ENCODE results near the gene DEFB125. TPM values are rescaled to one million over a fixed set of nuclear protein-coding genes. Genes with fewer than 3 reads are reported as not detected.

DEFB125 gene
- total and polyA plus RNA-seq, 7 experiments from 2014 or later, result not detected

DNA sequence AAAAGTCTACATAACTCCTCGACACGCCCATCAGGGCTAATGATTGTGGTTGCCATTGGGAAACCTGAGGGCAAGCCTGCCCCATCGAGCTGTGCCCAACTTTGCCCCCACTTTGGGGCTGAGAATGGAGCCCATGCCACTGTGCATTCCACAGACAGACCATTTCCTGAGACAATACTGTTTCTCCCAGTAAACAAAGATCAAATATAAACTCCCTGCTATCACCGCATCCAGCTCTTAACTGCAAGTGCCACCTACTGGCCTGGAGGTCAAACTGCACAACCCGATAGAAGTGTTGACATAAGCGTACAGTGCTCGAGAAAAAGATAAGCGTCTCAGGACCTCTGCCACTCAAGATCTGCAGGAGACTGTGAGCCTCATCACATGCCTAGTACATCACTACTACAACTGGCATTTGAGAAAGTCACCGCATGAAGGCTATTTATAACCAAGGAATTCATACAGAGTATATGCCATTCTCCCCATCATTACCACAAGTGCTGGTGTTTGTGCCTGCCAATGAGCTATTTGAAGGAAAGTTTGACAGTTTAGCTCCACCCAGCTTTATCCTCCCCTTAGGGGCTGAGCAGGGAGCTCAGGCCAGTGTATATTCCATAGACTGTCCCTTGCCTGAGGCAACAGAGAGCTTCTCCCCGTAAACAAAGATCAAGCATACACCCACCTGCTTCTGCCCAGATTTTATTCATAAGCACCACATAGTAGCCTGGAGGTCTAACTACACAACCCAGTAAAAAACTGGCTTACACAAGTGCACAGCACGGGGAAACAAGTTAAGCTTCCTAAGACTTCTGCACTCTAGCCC, 50.4 kb downstream of the DEFB125 start:
- peak overlapping the region in 1 of 9 donors; percentile 16 for H3K27ac Mint-ChIP-seq

DNA sequence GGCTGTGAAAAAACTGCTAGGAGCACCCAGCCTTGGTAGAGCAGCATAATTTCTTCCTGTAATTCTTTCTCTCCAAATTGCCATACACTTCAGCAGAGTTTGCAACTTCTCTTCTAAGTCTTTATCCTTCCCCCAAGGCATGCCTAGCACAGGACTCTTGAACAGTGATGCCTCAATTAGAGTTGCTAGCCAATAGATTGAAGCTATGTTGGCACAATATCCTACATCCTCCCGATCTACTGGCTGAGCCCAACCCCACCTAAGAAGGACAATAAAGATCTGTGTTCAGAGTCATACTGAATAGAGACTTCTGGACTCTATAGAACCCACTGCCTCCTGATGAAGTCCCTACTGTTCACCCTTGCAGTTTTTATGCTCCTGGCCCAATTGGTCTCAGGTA, 54.8 kb downstream of the DEFB125 start, which contains the start of gene DEFB126:
Gene DEFB126 (plus strand): TSS at position 301 of the 400 bp plus-strand sequence. CDS start 39 bp downstream, at position 340.
- POLR2A ChIA-PET, result no interaction called here
- Histone ChIP-seq H3K4me3 (ENCODE audit: low read length) (no peak within 1 kb of the TSS), H3K4me1 (ENCODE audit: control insufficient read depth in 2 of 2, insufficient read depth in 2 of 2, low read length in 2 of 2) (no peaks in the 10 kb centered on the region), H3K27ac (ENCODE audit: low read depth, low read length) (no peak within 1 kb of the TSS), H3K27me3 (ENCODE audit: control insufficient read depth in 2 of 2, insufficient read depth in 2 of 2, low read length in 2 of 2) (no peaks in the 10 kb centered on the region), H3K36me3 (ENCODE audit: control insufficient read depth in 2 of 3, insufficient read depth in 3 of 3, low read length in 3 of 3) (no peaks in the 10 kb centered on the region), H3K9me3 (ENCODE audit: control insufficient read depth in 2 of 3, low read length in 3 of 3) (no peaks in the 10 kb centered on the region)
- no peak for DNase-seq
- ATAC-seq, result no peak
- peaks cover 0 to 9% (median 0%) of the 10 kb centered on the region in 5 donors for H3K36me3 Mint-ChIP-seq
- H3K4me1 Mint-ChIP-seq, result no peaks in the 10 kb centered on the region
- CTCF ChIA-PET, result no interaction called here
- intact Hi-C loops (cut with micrococcal nuclease), result no loop called here
- H3K9me3 Mint-ChIP-seq, result peaks cover 0 to 12% (median 3%) of the 10 kb centered on the region in 11 donors
- H3K27ac Mint-ChIP-seq, result no peak within 1 kb of the TSS
- H3K4me3 Mint-ChIP-seq, result no peak within 1 kb of the TSS
- peaks cover 46 to 68% (median 58%) of the 10 kb centered on the region in 5 donors for H3K27me3 Mint-ChIP-seq

More for the DNA sequence above, 50.4 kb downstream of the DEFB125 start:
- H3K27me3 Mint-ChIP-seq, result peaks cover 30 to 52% (median 49%) of the 10 kb centered on the region in 5 donors
- Histone ChIP-seq H3K9me3 (ENCODE audit: control insufficient read depth in 2 of 3, low read length in 3 of 3) (no peaks in the 10 kb centered on the region), H3K4me1 (ENCODE audit: control insufficient read depth in 2 of 2, insufficient read depth in 2 of 2, low read length in 2 of 2) (no peaks in the 10 kb centered on the region), H3K27ac (ENCODE audit: low read depth, low read length) (no peak overlapping the region), H3K4me3 (ENCODE audit: low read length) (no peak overlapping the region), H3K36me3 (ENCODE audit: control insufficient read depth in 2 of 3, insufficient read depth in 3 of 3, low read length in 3 of 3) (no peaks in the 10 kb centered on the region), H3K27me3 (ENCODE audit: control insufficient read depth in 2 of 2, insufficient read depth in 2 of 2, low read length in 2 of 2) (no peaks in the 10 kb centered on the region)
- H3K4me3 Mint-ChIP-seq, result no peak overlapping the region
- H3K36me3 Mint-ChIP-seq, result peaks cover 0 to 9% (median 0%) of the 10 kb centered on the region in 5 donors
- intact Hi-C loops (cut with micrococcal nuclease), result no loop called here
- ChIA-PET POLR2A (no interaction called here), CTCF (no interaction called here)
- peaks cover 0 to 24% (median 6%) of the 10 kb centered on the region in 11 donors for H3K9me3 Mint-ChIP-seq
- ATAC-seq, result no peak
- DNase-seq, result no peak
- H3K4me1 Mint-ChIP-seq, result no peaks in the 10 kb centered on the region

DNA sequence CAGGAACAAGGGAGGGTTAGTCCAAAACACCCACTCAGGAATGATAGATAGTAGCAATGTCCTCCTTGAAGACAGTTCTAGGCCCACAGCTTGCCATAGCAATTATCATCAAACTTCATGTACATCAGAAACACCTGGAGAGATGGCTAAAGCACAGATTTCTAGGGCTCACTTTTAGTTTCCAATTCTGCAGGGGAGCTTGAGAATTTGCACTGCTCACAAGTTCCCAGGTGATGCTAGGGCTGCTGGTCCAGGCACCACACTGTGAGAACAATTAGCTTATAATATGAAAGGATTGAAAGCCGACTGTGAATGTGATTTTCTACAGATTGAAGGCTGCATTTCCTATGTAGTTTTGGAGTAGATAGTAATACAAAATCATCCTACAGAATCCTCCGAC, 58.4 kb downstream of the DEFB125 start:
- no peaks in the 10 kb centered on the region for H3K27me3 ChIP-seq (ENCODE audit: control insufficient read depth in 2 of 2, insufficient read depth in 2 of 2, low read length in 2 of 2)
- H3K4me3 ChIP-seq (ENCODE audit: low read length), result no peak overlapping the region
- POLR2A ChIA-PET, result no interaction called here
- no peaks in the 10 kb centered on the region for H3K36me3 ChIP-seq (ENCODE audit: control insufficient read depth in 2 of 3, insufficient read depth in 3 of 3, low read length in 3 of 3)
- H3K9me3 ChIP-seq (ENCODE audit: control insufficient read depth in 2 of 3, low read length in 3 of 3), result no peaks in the 10 kb centered on the region
- H3K27ac Mint-ChIP-seq, result no peak overlapping the region
- no peak overlapping the region for H3K27ac ChIP-seq (ENCODE audit: low read depth, low read length)
- H3K4me1 ChIP-seq (ENCODE audit: control insufficient read depth in 2 of 2, insufficient read depth in 2 of 2, low read length in 2 of 2), result no peaks in the 10 kb centered on the region
- intact Hi-C loops (cut with micrococcal nuclease), result no loop called here
- CTCF ChIA-PET, result no interaction called here
- no peaks in the 10 kb centered on the region for H3K36me3 Mint-ChIP-seq
- peaks cover 38 to 58% (median 44%) of the 10 kb centered on the region in 5 donors for H3K27me3 Mint-ChIP-seq
- no peak for DNase-seq
- ATAC-seq, result no peak
- no peaks in the 10 kb centered on the region for H3K9me3 Mint-ChIP-seq
- H3K4me3 Mint-ChIP-seq, result no peak overlapping the region
- no peaks in the 10 kb centered on the region for H3K4me1 Mint-ChIP-seq

Other genes starting within 250 kb of the DEFB125 start
- not detected for gene DEFB126, start 54.9 kb downstream of the DEFB125 start, total RNA-seq
- gene DEFB126, start 54.9 kb downstream of the DEFB125 start, polyA plus RNA-seq, result not detected
- gene DEFB127, start 69.8 kb downstream of the DEFB125 start, total RNA-seq, result not detected
- not detected for gene DEFB127, start 69.8 kb downstream of the DEFB125 start, polyA plus RNA-seq
- gene DEFB128, start 102.0 kb downstream of the DEFB125 start, total RNA-seq, result not detected
- gene DEFB128, start 102.0 kb downstream of the DEFB125 start, polyA plus RNA-seq, result not detected
- gene DEFB129, start 139.6 kb downstream of the DEFB125 start, total RNA-seq, result not detected
- gene DEFB129, start 139.6 kb downstream of the DEFB125 start, polyA plus RNA-seq, result not detected
- not detected for gene DEFB132, start 170.1 kb downstream of the DEFB125 start, total RNA-seq
- not detected for gene DEFB132, start 170.1 kb downstream of the DEFB125 start, polyA plus RNA-seq
- gene C20orf96, start 203.1 kb downstream of the DEFB125 start, total RNA-seq, result 1 to 10 TPM; 3.4 to 5.7 (median 4.8) TPM
- gene C20orf96, start 203.1 kb downstream of the DEFB125 start, polyA plus RNA-seq, result 1 to 10 TPM in 1 of 2 donors, under 1 TPM in 1; 0.86 to 1.1 TPM
- gene ZCCHC3, start 209.9 kb downstream of the DEFB125 start, total RNA-seq, result 10 to 100 TPM; 14.6 to 31.9 (median 27.1) TPM
- 10 to 100 TPM in 1 of 2 donors, 1 to 10 TPM in 1; 5.6 to 15.3 TPM for gene ZCCHC3, start 209.9 kb downstream of the DEFB125 start, polyA plus RNA-seq
- gene SOX12, start 237.9 kb downstream of the DEFB125 start, total RNA-seq, result 10 to 100 TPM in 3 of 5 experiments, 1 to 10 TPM in 2; 4.6 to 15.1 (median 12.3) TPM
- 1 to 10 TPM in 1 of 2 donors, under 1 TPM in 1; 0.89 to 1.3 TPM for gene SOX12, start 237.9 kb downstream of the DEFB125 start, polyA plus RNA-seq

All from naive thymus-derived CD4-positive, alpha-beta T cell (primary cell).